HG03565 (cell line): ENCODE measurements around the gene DDX19B.
"Not testable (repeated sequence)": the region's sequence is repeated elsewhere in the genome, so short reads cannot be mapped to it uniquely, and the experiment has no call there.

Experiments used
- ATAC-seq: cut with Tn5 transposase; IDR thresholded peaks from one replicate; pipeline ENCODE4 v1.9.1; 2021; ENCODE audit warnings: mild to moderate bottlenecking, moderate library complexity; ENCODE audit not compliant: unreplicated experiment

The DDX19B gene

GRCh38 chr16:70298988-70299938 is at the start of gene DDX19B:
Gene DDX19B (plus strand): TSS chr16:70299186. CDS start chr16:70299298, 112 bp downstream.
- ATAC-seq, result no peak

DNA sequence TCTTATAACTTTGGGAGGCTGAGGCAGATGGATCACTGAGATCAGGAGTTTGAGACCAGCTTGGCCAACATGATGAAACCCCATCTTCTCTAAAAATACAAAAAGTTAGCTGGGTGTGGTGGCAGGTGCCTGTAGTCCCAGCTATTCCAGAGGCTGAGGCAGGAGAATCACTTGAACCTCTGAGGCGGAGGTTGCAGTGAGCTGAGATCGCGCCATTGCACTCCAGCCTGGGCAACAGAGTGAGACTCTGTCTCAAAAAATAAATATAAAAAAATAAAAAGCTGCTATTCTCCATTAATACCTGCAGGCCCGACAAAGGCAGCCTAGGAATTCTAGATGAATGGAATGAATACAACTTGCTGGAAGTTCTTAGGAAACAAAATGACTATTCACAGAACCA is 49.3 kb upstream of the DDX19B start:
- ATAC-seq, result not testable (repeated sequence)

- peak; percentile 26 for ATAC-seq
Measured at GRCh38 chr16:70250748-70251628, 48.0 kb upstream of the DDX19B start.

DNA sequence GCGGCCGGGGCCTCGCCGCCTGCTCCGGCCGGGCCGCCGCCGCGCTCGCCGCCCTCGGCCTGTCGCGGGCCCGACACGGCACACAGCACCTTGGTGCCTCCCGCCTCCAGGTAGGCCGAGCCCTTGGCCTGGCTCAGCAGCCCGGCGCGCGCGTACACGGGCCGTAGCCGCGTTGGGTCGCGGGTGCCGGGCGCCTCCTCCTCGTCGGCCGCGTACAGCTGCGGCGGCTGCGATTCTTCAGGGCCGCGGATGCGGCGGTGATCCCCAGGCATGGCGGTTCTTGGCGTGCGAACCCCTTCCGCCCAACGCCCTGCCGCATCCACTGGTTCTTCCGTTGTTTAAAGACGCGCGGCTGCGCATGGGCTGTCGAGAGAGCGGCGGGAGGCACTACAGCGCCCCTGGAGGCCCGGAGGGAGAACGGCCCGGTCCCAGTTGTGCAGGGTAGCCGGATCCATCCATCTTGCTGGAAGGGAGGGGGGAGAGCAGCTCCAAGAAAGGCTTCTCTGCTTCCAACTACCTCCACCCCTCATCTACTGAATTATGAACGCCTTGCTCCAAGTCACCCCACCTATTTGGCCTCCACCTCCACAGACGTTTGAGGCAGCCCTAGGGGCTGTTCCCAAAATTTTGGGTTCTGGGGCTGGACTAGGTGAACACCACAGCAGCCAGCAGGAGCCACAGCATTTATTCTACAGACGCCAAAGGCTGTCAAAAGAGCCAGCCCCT is 47.2 kb upstream of the DDX19B start, which contains the start of gene EXOSC6:
EXOSC6 (minus strand) TSS at position 312 of the 726 bp plus-strand sequence; CDS start at position 272, 40 bp downstream.
- ATAC-seq, result peak; percentile 64

- ATAC-seq, result no peak
Measured at GRCh38 chr16:70252355-70252988, 46.5 kb upstream of the DDX19B start.

DNA sequence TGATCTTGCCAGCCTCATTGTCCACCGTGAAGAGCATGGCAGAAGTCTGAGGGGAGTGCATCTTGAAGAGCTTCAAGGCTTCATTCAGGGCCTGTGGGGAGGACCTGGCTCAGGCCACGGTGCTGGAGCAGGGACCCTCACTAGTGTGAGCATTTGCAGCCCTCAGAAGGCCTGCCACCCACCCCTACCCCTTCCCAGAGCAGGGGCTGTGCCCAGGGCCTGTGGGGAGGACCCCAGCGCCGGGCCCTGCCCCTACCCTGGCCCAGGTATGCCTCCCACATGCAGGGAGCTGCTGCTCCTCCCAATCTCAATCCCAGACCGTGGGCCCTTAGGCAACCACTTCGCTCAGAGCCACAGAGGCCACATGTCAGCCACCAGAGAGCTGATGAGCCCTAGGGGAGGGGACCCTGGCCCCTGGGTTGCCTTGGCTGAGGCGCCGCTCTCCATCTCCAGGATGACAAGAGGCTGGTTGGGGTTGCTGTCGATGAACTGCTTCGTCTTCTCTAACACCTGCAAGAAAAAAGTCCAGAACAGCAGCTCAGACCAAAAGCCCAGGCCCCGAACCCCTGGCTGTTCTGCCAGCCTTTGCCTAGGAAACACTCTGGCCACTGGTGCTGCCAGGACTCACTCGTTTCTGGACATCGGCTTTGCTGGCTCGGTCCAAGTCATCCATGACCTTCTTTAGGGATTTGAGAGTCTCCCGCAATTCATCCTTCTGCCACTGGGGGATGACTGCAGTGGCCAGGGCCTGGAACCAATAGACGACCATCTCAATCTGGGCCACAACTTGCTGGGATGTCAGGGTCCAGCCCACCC is 45.5 kb upstream of the DDX19B start:
- no peak for ATAC-seq

- ATAC-seq, result no peak
Measured at GRCh38 chr16:70254180-70254964, 44.6 kb upstream of the DDX19B start.

- ATAC-seq, result no peak
Measured at GRCh38 chr16:70254965-70255286, 44.1 kb upstream of the DDX19B start.

DNA sequence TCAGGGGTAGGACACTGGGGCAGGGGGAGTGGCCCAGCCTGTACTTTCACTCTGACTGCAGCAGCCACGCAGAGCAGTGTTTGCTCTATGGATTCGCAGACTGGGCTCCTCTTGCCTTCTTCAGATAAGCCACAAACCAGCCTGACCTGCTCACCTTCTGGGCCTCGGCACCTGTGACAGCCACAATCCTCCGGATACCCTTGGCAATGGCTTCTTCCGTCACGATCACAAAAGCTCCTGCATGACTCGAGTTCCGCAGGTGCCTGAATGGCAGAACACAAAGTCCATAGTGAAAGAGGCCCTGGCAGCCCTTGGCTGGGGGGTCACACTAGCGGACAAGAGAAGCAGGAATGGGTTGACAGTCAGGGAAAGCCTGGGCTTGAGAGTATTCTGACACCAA is 43.4 kb upstream of the DDX19B start:
- ATAC-seq, result no peak

GRCh38 chr16:70257391-70257790 is 41.6 kb upstream of the DDX19B start:
- no peak for ATAC-seq

DNA sequence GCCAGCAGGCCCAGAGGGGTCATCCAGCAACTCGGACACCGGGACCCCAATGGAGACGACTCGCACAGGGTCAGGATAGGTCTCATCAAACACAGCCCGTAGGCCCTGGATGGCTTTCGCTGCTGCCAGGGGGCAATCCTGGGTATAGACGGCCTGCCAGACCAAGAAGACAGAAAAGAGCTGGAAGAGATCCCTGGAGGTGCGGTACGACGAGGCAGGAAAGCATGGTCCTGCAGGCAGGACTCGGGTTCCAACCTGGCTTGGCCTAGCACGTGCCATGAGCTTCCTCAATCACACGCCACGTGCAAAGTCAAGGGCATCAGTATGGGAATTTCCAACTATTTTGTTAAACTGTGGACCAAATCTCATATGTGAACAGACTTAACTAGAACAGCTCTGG is 40.9 kb upstream of the DDX19B start:
- no peak for ATAC-seq

DNA sequence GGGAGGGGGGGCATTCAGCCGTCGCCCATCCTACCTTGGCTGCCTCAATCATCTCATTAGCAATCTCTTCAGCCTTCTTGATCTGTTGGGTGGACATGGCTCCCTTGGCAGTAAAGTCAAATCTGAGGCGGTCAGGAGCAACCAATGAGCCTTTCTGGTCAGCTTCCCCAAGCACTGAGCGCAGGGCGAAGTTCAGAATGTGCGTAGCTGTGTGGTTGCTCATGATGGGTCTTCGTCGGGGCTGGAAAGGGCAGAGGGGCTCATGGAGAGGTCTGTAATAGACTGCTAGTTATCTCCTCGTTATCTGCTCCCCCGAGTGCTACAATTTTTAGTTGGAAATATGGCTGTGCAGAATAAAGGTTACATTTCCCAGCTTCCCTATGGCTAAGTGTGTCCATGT is 40.0 kb upstream of the DDX19B start:
- ATAC-seq, result no peak

GRCh38 chr16:70259903-70260302 is 39.1 kb upstream of the DDX19B start:
- ATAC-seq, result not testable (repeated sequence)

DNA sequence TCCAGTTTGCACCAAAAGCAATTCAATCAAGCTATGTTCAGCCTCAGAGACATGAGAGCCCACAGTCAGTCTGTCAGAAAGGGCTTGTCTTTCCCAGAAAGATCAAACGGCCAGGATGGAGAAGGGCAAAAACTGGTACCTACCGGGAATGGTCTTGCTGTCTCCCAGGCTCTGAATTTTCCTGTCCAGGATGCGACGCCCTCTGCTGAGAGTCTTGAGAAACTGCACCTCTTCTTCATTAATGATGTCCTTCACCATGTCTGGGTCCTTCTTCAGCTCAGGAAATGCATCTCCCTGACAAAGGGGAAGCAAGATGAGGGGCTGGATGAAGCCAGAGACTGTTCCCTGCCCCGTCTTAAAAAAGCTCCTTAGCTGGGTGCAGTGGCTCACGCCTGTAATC is 31.5 kb upstream of the DDX19B start:
- ATAC-seq, result no peak

- not testable (repeated sequence) for ATAC-seq
Measured at GRCh38 chr16:70267922-70268321, 31.1 kb upstream of the DDX19B start.

- ATAC-seq, result no peak
Measured at GRCh38 chr16:70269471-70269870, 29.5 kb upstream of the DDX19B start.

DNA sequence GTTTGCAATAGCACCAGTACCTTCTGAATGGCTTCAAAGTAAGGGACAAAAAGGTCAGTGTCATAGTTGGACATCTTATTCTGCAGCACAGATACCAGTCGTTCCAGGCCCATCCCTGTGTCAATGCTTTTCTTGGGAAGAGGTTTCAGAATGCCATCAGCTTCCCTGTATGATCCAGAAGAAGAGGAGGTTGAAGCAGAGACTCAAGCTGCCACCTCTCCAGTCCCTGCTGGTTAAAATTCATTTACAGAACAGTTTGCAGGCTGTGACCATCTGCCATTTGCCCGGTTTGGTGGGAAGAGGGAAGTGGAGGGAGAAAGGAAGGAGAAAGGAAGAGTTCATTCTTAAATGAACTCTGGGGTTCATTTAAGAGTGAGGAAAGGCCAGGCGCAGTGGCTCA is 28.8 kb upstream of the DDX19B start:
- no peak for ATAC-seq

DNA sequence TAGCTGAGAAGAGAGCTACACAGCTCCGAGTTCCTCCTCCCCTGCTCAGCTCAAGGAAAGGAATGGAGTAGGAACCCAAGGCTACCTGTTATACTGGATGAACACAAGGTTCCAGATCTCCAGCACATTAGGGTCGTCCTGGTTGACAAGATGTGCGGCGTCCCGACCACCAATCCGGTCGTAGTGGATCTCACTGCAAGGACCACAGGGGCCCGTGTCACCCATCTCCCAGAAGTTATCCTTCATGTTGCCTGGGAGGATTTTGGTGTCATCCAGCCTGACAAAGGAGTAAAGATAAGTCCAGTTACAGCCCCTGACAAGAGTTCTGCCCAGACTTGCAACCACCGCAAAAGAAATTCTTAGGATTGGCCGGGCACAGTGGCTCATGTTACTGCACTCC is 27.3 kb upstream of the DDX19B start:
- ATAC-seq, result no peak

- no peak for ATAC-seq
Measured at GRCh38 chr16:70276392-70276791, 22.6 kb upstream of the DDX19B start.
